IMR-90 (cell line): ENCODE results near the gene FBXO17. TPM values are rescaled to one million over a fixed set of nuclear protein-coding genes. Genes with fewer than 3 reads are reported as not detected.

ENCODE experiments used
- ATAC-seq: fragments of 200-7000 bp; cut with Tn5 transposase; 2 replicates; pipeline ENCODE4 v1.9.1; 2020; ENCODE audit warnings: low read depth, mild to moderate bottlenecking, moderate library complexity
- BruUV-seq: library from RNA; stranded (reverse); fragments of 400-500 nt; replicated peaks from 2 replicates; lab custom pipeline; 2021; lab: Mats Ljungman, UMichigan
- CTCF ChIA-PET: fragments of 300-600 bp; formaldehyde crosslinking; extraction: SDS; loops from one replicate; lab custom pipeline; 2021; ENCODE audit warnings: antibody characterized with exemption; lab: Yijun Ruan, JAX
- POLR2A ChIA-PET: fragments of 300-600 bp; sonication (Branson Sonifier 250); formaldehyde crosslinking; loops from one replicate; lab custom pipeline; 2022; ENCODE audit warnings: antibody characterized with exemption; ENCODE audit not compliant: unreplicated experiment; lab: Charles Lee
- DNase-seq: peaks from one replicate; pipeline ENCODE4 v3.0.0; 2013
- H2AFZ ChIP-seq: replicated peaks from 2 replicates; pipeline ENCODE3; 2013; ENCODE audit warnings: low read length, mild to moderate bottlenecking; ENCODE audit not compliant: poor library complexity
- H2AK5ac ChIP-seq: 2 replicates; pipeline ENCODE4 v1.6.1; 2013; ENCODE audit warnings: low read depth, low read length, inconsistent platforms
- H2AK9ac ChIP-seq: replicated peaks from 2 replicates; pipeline ENCODE3; 2013; ENCODE audit warnings: mild to moderate bottlenecking, low read depth, low read length, moderate library complexity; ENCODE audit not compliant: poor library complexity
- H2BK120ac ChIP-seq: 2 replicates; pipeline ENCODE4 v1.6.1; 2013; ENCODE audit warnings: low read depth, low read length, inconsistent platforms
- H2BK15ac ChIP-seq: 3 replicates; pipeline ENCODE4 v1.6.1; 2013; ENCODE audit warnings: low read depth, low read length, inconsistent platforms
- H2BK20ac ChIP-seq: 2 replicates; pipeline ENCODE4 v1.6.1; 2013; ENCODE audit warnings: low read depth, mild to moderate bottlenecking, inconsistent platforms, low read length, moderate library complexity
- H2BK5ac ChIP-seq: 2 replicates; pipeline ENCODE4 v1.6.1; 2013; ENCODE audit warnings: mild to moderate bottlenecking, low read depth, low read length, inconsistent platforms; ENCODE audit not compliant: poor library complexity, severe bottlenecking
- H3K14ac ChIP-seq: replicated peaks from 2 replicates; pipeline ENCODE4 v1.6.1; 2013; ENCODE audit warnings: low read depth, low read length, inconsistent platforms
- H3K18ac ChIP-seq: 2 replicates; pipeline ENCODE4 v1.6.1; 2013; ENCODE audit warnings: low read depth, low read length, control low read depth
- H3K23ac ChIP-seq: 2 replicates; pipeline ENCODE4 v1.6.1; 2013; ENCODE audit warnings: low read depth, low read length, inconsistent platforms
- H3K27ac ChIP-seq: 2 replicates; pipeline ENCODE4 v1.5.1; 2013; ENCODE audit warnings: mild to moderate bottlenecking, control low read depth, low read length; ENCODE audit not compliant: insufficient read depth
- H3K27me3 ChIP-seq: 2 replicates; pipeline ENCODE4 v1.6.1; 2013; ENCODE audit warnings: low read length; ENCODE audit not compliant: control insufficient read depth, insufficient read depth
- H3K36me3 ChIP-seq: 2 replicates; pipeline ENCODE4 v1.6.1; 2013; ENCODE audit warnings: low read length, mixed read lengths; ENCODE audit not compliant: control insufficient read depth, insufficient read depth
- H3K4ac ChIP-seq: 2 replicates; pipeline ENCODE4 v1.6.1; 2013; ENCODE audit warnings: low read depth, low read length, inconsistent platforms
- H3K4me1 ChIP-seq: 2 replicates; pipeline ENCODE4 v1.6.1; 2013; ENCODE audit warnings: low read length, mixed read lengths; ENCODE audit not compliant: control insufficient read depth, insufficient read depth
- H3K4me2 ChIP-seq: 2 replicates; pipeline ENCODE4 v1.6.1; 2013; ENCODE audit warnings: low read depth, mild to moderate bottlenecking, control low read depth, low read length, moderate library complexity
- H3K4me3 ChIP-seq: 2 replicates; pipeline ENCODE4 v1.5.1; 2013; ENCODE audit warnings: low read depth, mild to moderate bottlenecking, control low read depth, low read length, moderate library complexity; ENCODE audit not compliant: insufficient read depth
- H3K56ac ChIP-seq: 2 replicates; pipeline ENCODE4 v1.6.1; 2013; ENCODE audit warnings: low read length, inconsistent platforms; ENCODE audit not compliant: insufficient read depth; ENCODE audit errors: extremely low read depth
- H3K79me1 ChIP-seq, 2 experiments: 2 replicates each; pipeline ENCODE4 v1.6.1; 2013; ENCODE audit warnings: low read length in 2 of 2, inconsistent platforms in 1 of 2, low read depth in 1 of 2
- H3K9ac ChIP-seq: 2 replicates; pipeline ENCODE4 v1.6.1; 2013; ENCODE audit warnings: low read depth, low read length, control low read depth
- H3K9me1 ChIP-seq: 2 replicates; pipeline ENCODE4 v1.6.1; 2013; ENCODE audit warnings: low read length, inconsistent platforms; ENCODE audit not compliant: insufficient read depth
- H3K9me3 ChIP-seq: 2 replicates; pipeline ENCODE4 v1.6.1; 2013; ENCODE audit warnings: low read length; ENCODE audit not compliant: control insufficient read depth, insufficient read depth
- H4K20me1 ChIP-seq: 2 replicates; pipeline ENCODE4 v1.6.1; 2013; ENCODE audit warnings: low read length, inconsistent platforms; ENCODE audit not compliant: insufficient read depth
- H4K5ac ChIP-seq: 2 replicates; pipeline ENCODE4 v1.6.1; 2013; ENCODE audit warnings: mild to moderate bottlenecking, low read depth, low read length, control low read depth
- H4K8ac ChIP-seq, 2 experiments: 2 replicates each; pipeline ENCODE4 v1.6.1; 2013; ENCODE audit warnings: low read depth in 2 of 2, low read length in 2 of 2, control low read depth in 1 of 2, inconsistent platforms in 1 of 2
- H4K91ac ChIP-seq: 2 replicates; pipeline ENCODE4 v1.6.1; 2013; ENCODE audit warnings: low read depth, low read length, inconsistent platforms; ENCODE audit not compliant: insufficient read depth
- RFX5 ChIP-seq: IDR thresholded peaks from 2 replicates; pipeline ENCODE4 v1.8.0; 2012; ENCODE audit warnings: low read depth, mild to moderate bottlenecking, low read length, moderate library complexity
- WGBS, 2 experiments: methylation state at CpG; one replicate each; pipeline versions ENCODE4 v1.1.5 to v1.1.7; 2013; ENCODE audit warnings: missing lambda C conversion rate in 2 of 2; ENCODE audit not compliant: insufficient read length in 1 of 2; ENCODE audit errors: extremely low coverage in 2 of 2; 5-methylcytosine and 5-hydroxymethylcytosine counted together
- dilution Hi-C: fragments of 300-500 bp; cut with HindIII; formaldehyde crosslinking; loops from one replicate; pipeline ENCODE4 v1.14.3; 2018; ENCODE audit warnings: low sequenced_read_pairs; ENCODE audit not compliant: unreplicated experiment
- in situ Hi-C: fragments of 300-500 bp; cut with MboI; formaldehyde crosslinking; loops from 3 replicates; pipeline ENCODE4 v1.14.3; 2019; ENCODE audit warnings: low sequenced_read_pairs, inconsistent platforms, mixed read lengths
- intact Hi-C: fragments of 100-400 bp; cut with micrococcal nuclease; formaldehyde crosslinking; loops from 2 replicates; pipeline ENCODE4 v1.10.0; 2022
- polyA plus RNA-seq, 3 experiments: library from polyadenylated mRNA; depleted of rRNA; stranded (reverse); fragments of >200 nt; gene quantifications; 2 replicates each; pipeline ENCODE4 v1.2.3, GENCODE V29; 2012; ENCODE audit warnings: low replicate concordance in 1 of 3
- total RNA-seq: library from RNA; depleted of rRNA; stranded (reverse); fragments of >200 nt; gene quantifications from 2 replicates; pipeline ENCODE4 v1.2.3, GENCODE V29; 2012

The FBXO17 gene
- total and polyA plus RNA-seq, 2 of the 4 experiments (the other 2 are of a cell fraction) = 10.8 to 20.7 TPM

DNA sequence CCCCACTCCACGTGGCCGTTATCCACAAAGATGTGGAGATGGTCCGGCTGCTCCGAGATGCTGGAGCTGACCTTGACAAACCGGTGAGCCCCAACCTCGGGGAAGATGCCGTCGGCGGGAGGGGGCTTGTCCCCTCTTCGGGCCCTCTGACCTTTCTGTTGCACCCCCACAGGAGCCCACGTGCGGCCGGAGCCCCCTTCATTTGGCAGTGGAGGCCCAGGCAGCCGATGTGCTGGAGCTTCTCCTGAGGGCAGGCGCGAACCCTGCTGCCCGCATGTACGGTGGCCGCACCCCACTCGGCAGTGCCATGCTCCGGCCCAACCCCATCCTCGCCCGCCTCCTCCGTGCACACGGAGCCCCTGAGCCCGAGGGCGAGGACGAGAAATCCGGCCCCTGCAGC, 68.3 kb downstream of the FBXO17 start:
- H3K36me3 ChIP-seq = peaks cover 25% of the 10 kb centered on the region
- H3K14ac ChIP-seq = no peak overlapping the region
- H2BK15ac ChIP-seq = no peak overlapping the region
- intact Hi-C loops = no loop called here
- H2BK20ac ChIP-seq = no peak overlapping the region
- no peak overlapping the region for H3K4me3 ChIP-seq
- no peak overlapping the region for H2AFZ ChIP-seq
- H3K23ac ChIP-seq = no peak overlapping the region
- no peaks in the 10 kb centered on the region; the same call in 1 of the 2 replicates for H3K9me3 ChIP-seq
- no peak overlapping the region for H3K4me2 ChIP-seq
- WGBS, 2 experiments = 90% methylated on average over 8 of the region's 29 CpGs; no CpG with 5 or more reads in 1 of the 2 experiments
- BruUV-seq = no TSS peak
- H4K20me1 ChIP-seq = no peaks in the 10 kb centered on the region; the same call in 1 of the 2 replicates
- no peak for TF ChIP-seq RFX5
- CTCF ChIA-PET = no interaction called here
- DNase-seq (no peak), ATAC-seq (no peak)
- no peak overlapping the region for H4K8ac ChIP-seq
- H2AK5ac ChIP-seq = no peak overlapping the region
- no peak overlapping the region for H2AK9ac ChIP-seq
- H3K27ac ChIP-seq = no peak overlapping the region
- peaks cover 4% of the 10 kb centered on the region; the same call in 1 of the 2 replicates for H3K27me3 ChIP-seq
- dilution Hi-C loops = no loop called here
- no peak overlapping the region for H4K91ac ChIP-seq
- no peak overlapping the region for H2BK120ac ChIP-seq
- H3K9me1 ChIP-seq = no peaks in the 10 kb centered on the region
- H2BK5ac ChIP-seq = no peak overlapping the region
- H3K79me1 ChIP-seq = peaks cover 0 to 9% of the 10 kb centered on the region in 2 experiments; a peak in 2 of 4 replicates
- POLR2A ChIA-PET = no interaction called here
- in situ Hi-C loops = loop anchor here (25.0 kb wide), 1 partner anchor 170 kb away; the partner anchor contains the start of gene CAPN12
- H3K4me1 ChIP-seq = no peaks in the 10 kb centered on the region
- H4K5ac ChIP-seq = no peak overlapping the region
- H3K18ac ChIP-seq = no peak overlapping the region
- H3K4ac ChIP-seq = no peak overlapping the region
- no peak overlapping the region for H3K9ac ChIP-seq
- no peak overlapping the region for H3K56ac ChIP-seq
